ENCODE data around the gene OR6N1.

The OR6N1 gene

DNA sequence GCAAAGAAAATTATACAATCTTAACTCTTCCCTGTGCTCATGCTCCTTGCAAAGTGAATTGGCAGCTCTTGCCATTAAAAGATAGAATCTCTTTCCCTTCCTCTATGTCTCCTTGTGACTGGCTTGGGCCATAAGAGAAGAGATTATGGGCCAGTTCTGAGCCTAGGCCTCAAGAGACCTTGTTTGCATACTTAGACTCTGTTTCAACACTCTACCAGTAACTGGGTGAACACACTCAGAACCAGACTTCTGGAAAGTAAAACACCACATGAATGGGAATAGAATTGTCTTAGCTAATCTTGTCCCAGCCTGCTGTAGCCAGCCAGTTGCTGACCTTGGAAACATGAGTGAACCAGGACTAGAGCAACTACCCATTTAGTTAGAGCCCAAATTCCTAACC, 36.1 kb downstream of the OR6N1 start:
- DNase-seq: no peak

DNA sequence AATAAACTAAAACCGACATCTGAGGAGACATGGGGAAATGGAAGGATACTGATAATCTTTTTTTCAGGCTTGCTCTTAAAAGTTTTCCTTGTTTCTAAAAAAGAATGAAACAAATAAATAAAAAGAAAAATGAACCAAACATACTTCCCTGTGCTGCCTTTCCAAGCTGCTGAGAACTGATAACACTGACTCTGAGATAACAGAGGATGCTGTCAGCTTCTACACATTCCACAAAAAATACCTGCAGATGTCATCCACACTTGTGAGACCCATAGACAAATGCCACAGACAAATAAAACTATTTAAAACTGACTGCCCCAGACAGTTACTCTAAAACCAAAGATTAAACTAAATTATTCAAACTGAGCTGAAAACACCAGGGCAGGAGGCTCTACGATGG, 39.5 kb downstream of the OR6N1 start:
- peak; percentile 60 for DNase-seq

- DNase-seq: no peak
Measured at GRCh38 chr1:158731707-158732106, 40.3 kb downstream of the OR6N1 start.

GRCh38 chr1:158730453-158730852, 41.5 kb downstream of the OR6N1 start:
- DNase-seq: no peak

DNA sequence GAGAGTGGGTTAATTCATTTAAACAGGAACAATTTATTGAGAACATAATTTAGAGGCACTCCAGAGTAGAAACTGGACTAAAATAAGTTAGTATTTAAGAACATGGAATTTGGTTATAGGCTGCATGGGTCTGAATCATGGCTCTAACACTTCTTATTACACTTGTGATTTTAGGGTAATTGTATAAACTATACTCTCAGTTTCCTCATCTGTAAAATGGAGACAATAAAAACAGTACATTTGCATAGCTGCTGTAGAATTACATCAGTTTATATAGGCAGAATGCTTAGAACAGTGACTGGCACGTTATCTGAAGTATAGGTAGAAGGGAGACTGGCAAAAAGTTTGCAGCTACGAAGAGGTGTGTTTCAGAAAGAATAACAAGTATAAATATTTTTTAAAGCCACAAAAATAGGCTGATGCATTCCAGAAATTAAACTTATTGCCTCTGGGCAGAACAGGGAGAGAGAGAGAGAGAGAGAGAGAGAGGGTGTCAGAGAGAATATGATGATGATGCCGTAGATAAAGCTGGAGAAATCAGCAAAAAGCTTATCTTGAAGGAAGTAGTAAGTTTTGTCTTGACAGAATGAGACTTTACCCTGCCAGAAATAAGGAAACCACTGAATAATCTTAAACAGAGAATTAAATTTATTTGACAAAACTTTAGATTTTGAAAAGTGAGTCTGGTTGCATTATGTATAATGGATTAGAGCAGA, 43.3 kb downstream of the OR6N1 start:
- no peak for DNase-seq

DNA sequence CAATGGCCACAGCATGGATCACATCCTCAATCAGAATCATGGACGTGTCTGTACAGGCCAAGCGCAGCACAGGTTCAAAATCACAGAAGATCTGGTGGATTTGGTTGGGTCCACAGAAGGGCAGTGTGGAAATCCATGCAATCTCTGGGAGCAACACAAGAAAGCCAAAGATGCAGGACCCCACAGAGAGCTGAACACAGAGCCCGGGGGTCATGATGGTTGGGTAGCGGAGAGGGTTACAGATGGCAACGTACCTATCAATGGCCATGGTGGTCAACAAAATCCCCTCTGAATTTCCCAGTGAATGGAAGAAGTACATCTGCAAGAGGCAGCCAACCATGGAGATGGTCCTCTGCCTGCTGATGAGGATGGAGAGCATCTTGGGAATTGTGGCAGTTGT, 47.6 kb downstream of the OR6N1 start:
- DNase-seq: no peak

- no peak for DNase-seq
Measured at GRCh38 chr1:158720620-158721019, 51.4 kb downstream of the OR6N1 start, which contains the start of gene OR6K3. Gene OR6K3 (minus strand): TSS chr1:158720720. CDS start chr1:158718115, 2,605 bp downstream.

GRCh38 chr1:158719664-158720063, 52.3 kb downstream of the OR6N1 start:
- DNase-seq: no peak

DNA sequence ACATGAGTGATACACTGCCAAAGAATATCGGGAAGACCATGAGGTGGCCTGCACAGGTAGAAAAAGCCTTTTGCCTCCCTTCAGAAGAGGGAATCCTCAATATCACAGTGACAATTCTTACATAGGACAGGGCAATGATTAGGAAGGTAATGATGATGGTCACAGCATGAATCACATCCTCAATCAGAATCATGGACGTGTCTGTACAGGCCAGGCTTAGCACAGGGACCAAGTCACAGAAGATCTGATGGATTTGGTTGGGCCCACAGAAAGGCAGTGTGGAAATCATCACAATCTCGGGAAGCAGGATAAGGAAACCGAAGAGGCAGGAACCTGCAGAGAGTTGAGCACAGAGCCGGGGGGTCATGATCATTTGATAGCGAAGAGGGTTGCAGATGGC, 54.7 kb downstream of the OR6N1 start:
- no peak for DNase-seq

DNA sequence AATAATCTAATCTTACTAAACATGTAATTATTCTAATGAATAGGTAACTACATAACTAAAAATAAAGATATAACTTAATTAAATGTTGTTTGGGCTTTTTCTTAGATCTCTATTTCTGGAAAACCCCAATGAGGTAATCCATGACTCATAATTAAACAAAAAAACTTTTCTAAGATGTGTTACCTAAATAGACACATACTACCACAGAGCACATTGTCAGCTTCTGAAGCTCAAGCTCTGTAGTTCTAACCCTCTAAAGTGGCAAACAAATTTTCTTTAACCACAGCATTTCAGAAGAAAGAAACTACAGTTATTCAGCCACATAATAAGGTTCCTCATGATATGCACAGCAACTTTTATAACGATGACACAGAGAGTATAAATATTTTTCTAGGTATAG, 55.7 kb downstream of the OR6N1 start:
- DNase-seq: no peak

DNA sequence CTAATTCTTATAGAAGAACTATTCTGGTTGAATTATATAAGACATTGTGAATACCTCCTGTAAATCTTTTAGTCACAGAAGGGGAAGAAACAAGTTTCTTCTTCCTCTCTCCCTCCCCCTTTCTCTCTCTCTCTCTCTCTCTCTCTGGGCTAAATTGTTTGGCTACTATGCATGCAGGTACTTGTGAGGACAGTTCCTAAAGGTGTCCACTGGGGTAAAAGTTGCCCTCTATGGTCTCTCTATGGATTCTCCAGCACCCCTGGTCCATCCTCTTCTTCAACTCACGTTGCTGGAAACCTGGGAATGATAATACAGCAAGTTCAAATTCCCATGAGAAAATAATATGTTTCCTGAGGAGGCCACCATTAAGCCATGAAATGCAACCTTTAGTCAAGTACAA, 57.2 kb downstream of the OR6N1 start:
- no peak for DNase-seq

All from hematopoietic multipotent progenitor cell treated with erythropoietin and hydrocortisone succinate and interleukin-3 and kit ligand, for 8 days (in vitro differentiated cells).